DOHH2 (cell line): ENCODE results near the gene FBXO45.

Experiments
- H3F3A ChIP-seq: fragments of 200-600 bp; sonication (generic), shearing (Covaris generic); 2 replicates; pipeline ENCODE4 v1.6.0; 2016; ENCODE audit warnings: antibody characterized with exemption, mild to moderate bottlenecking; ENCODE audit not compliant: control insufficient read depth, insufficient read depth
- H3K27ac ChIP-seq: fragments of 200-600 bp; sonication (generic); 2 replicates; pipeline ENCODE4 v1.5.1; 2014; ENCODE audit warnings: low read depth, mild to moderate bottlenecking, low read length, moderate library complexity
- H3K27me3 ChIP-seq: fragments of 200-600 bp; sonication (generic); 2 replicates; pipeline ENCODE4 v1.6.1; 2014; ENCODE audit warnings: mild to moderate bottlenecking, low read length, mixed read lengths; ENCODE audit not compliant: control insufficient read depth
- H3K36me3 ChIP-seq: fragments of 200-600 bp; sonication (generic); 2 replicates; pipeline ENCODE4 v1.6.1; 2014; ENCODE audit warnings: mild to moderate bottlenecking, low read length, moderate library complexity, mixed read lengths; ENCODE audit not compliant: control insufficient read depth
- H3K4me1 ChIP-seq: fragments of 200-600 bp; sonication (generic); 2 replicates; pipeline ENCODE4 v1.6.1; 2014; ENCODE audit warnings: mild to moderate bottlenecking, low read length, mixed read lengths; ENCODE audit not compliant: control insufficient read depth
- H3K4me2 ChIP-seq: fragments of 200-600 bp; sonication (generic); 2 replicates; pipeline ENCODE4 v1.6.0; 2014; ENCODE audit warnings: mild to moderate bottlenecking, low read length, moderate library complexity
- H3K4me3 ChIP-seq: fragments of 200-600 bp; sonication (generic); 2 replicates; pipeline ENCODE4 v1.5.1; 2014; ENCODE audit warnings: mild to moderate bottlenecking, low read length, mixed read lengths
- H3K79me2 ChIP-seq: fragments of 200-600 bp; sonication (generic); 2 replicates; pipeline ENCODE4 v1.6.1; 2014; ENCODE audit warnings: mild to moderate bottlenecking, low read length, mixed read lengths; ENCODE audit not compliant: control insufficient read depth
- H3K9me2 ChIP-seq: fragments of 200-600 bp; sonication (generic); replicated peaks from 2 replicates; pipeline ENCODE4 v1.6.1; 2014; ENCODE audit warnings: mild to moderate bottlenecking, low read length, mixed read lengths; ENCODE audit not compliant: control insufficient read depth
- H3K9me3 ChIP-seq: fragments of 200-600 bp; sonication (generic); 2 replicates; pipeline ENCODE4 v1.6.1; 2014; ENCODE audit warnings: antibody characterized with exemption, low read length, mixed read lengths; ENCODE audit not compliant: control insufficient read depth, insufficient read depth
- H4K20me1 ChIP-seq: fragments of 200-600 bp; sonication (generic); 2 replicates; pipeline ENCODE4 v1.6.0; 2014; ENCODE audit warnings: low read depth, mild to moderate bottlenecking, antibody characterized with exemption, low read length, moderate library complexity; ENCODE audit not compliant: control insufficient read depth, insufficient read depth
- CTCF ChIP-seq: fragments of 200-600 bp; sonication (generic); IDR thresholded peaks from one replicate; pipeline ENCODE4 v1.5.1; 2014; ENCODE audit warnings: antibody characterized with exemption, mild to moderate bottlenecking, low read depth, low read length; ENCODE audit not compliant: poor library complexity, severe bottlenecking
- EZH2phosphoT487 ChIP-seq: fragments of 200-600 bp; sonication (generic); IDR thresholded peaks from 2 replicates; pipeline ENCODE4 v1.6.1; 2017; ENCODE audit warnings: borderline replicate concordance, mild to moderate bottlenecking, antibody characterized with exemption, low read length, moderate library complexity, mixed read lengths

Gene FBXO45

GRCh38 chr3:196599734-196600128, 31.3 kb downstream of the FBXO45 start:
- Histone ChIP-seq H3K9me2 (no peaks in the 10 kb centered on the region), H4K20me1 (no peaks in the 10 kb centered on the region), H3F3A (no peaks in the 10 kb centered on the region), H3K4me3 (no peak overlapping the region), H3K27ac (no peak overlapping the region), H3K9me3 (no peaks in the 10 kb centered on the region), H3K27me3 (peaks cover 8% of the 10 kb centered on the region), H3K4me2 (no peak overlapping the region), H3K4me1 (peaks cover 13% of the 10 kb centered on the region), H3K36me3 (no peaks in the 10 kb centered on the region), H3K79me2 (no peaks in the 10 kb centered on the region)
- no peak for TF ChIP-seq EZH2phosphoT487
- TF ChIP-seq CTCF: no peak

GRCh38 chr3:196600359-196600758, 31.9 kb downstream of the FBXO45 start:
- no peak overlapping the region for H3K4me2 ChIP-seq
- no peaks in the 10 kb centered on the region for H3K36me3 ChIP-seq
- H3K27ac ChIP-seq: no peak overlapping the region
- peaks cover 8% of the 10 kb centered on the region for H3K27me3 ChIP-seq
- H3K4me1 ChIP-seq: peaks cover 19% of the 10 kb centered on the region
- no peaks in the 10 kb centered on the region for H4K20me1 ChIP-seq
- H3K9me2 ChIP-seq: no peaks in the 10 kb centered on the region
- H3K9me3 ChIP-seq: no peaks in the 10 kb centered on the region
- no peaks in the 10 kb centered on the region for H3F3A ChIP-seq
- no peak overlapping the region for H3K4me3 ChIP-seq
- TF ChIP-seq CTCF: no peak
- TF ChIP-seq EZH2phosphoT487: no peak
- no peaks in the 10 kb centered on the region for H3K79me2 ChIP-seq

GRCh38 chr3:196602673-196603072, 34.2 kb downstream of the FBXO45 start:
- no peak for TF ChIP-seq EZH2phosphoT487
- no peak for TF ChIP-seq CTCF
- H3F3A ChIP-seq: no peaks in the 10 kb centered on the region

DNA sequence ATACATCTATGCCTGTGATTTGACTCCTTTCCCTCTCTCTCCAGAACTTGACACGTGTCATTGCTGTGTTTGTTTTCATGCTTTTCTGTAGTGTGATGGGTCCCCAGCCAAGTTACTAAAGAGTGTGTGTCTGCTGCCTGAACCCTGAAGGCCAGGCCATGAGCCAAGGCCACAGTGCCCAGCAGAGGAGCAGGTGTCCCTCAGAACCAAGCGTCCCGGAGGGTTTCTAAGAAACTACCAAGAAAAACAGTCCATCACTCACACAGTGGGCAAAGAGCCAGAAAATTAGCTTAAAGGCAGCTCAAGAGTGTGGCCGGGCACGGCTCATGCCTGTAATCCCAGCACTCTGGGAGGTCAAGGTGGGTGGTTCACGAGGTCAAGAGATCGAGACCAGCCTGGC, 35.2 kb downstream of the FBXO45 start:
- H3K9me2 ChIP-seq: no peaks in the 10 kb centered on the region
- H3K79me2 ChIP-seq: no peaks in the 10 kb centered on the region
- peaks cover 19% of the 10 kb centered on the region for H3K4me1 ChIP-seq
- H3K4me3 ChIP-seq: no peak overlapping the region
- no peaks in the 10 kb centered on the region for H3K36me3 ChIP-seq
- no peaks in the 10 kb centered on the region for H3K9me3 ChIP-seq
- H3K27ac ChIP-seq: no peak overlapping the region
- no peaks in the 10 kb centered on the region for H3F3A ChIP-seq
- no peaks in the 10 kb centered on the region for H4K20me1 ChIP-seq
- no peaks in the 10 kb centered on the region for H3K27me3 ChIP-seq
- H3K4me2 ChIP-seq: peak overlapping the region; percentile 61; the same call in 1 of the 2 replicates
- TF ChIP-seq EZH2phosphoT487: no peak
- TF ChIP-seq CTCF: no peak

More at GRCh38 chr3:196602673-196603072, 34.2 kb downstream of the FBXO45 start:
- H3K36me3 ChIP-seq: no peaks in the 10 kb centered on the region
- no peak overlapping the region for H3K27ac ChIP-seq
- H3K4me3 ChIP-seq: no peak overlapping the region
- H3K9me2 ChIP-seq: no peaks in the 10 kb centered on the region
- H3K27me3 ChIP-seq: no peaks in the 10 kb centered on the region
- H3K4me1 ChIP-seq: peaks cover 19% of the 10 kb centered on the region
- H4K20me1 ChIP-seq: no peaks in the 10 kb centered on the region
- H3K79me2 ChIP-seq: no peaks in the 10 kb centered on the region
- H3K4me2 ChIP-seq: no peak overlapping the region
- H3K9me3 ChIP-seq: no peaks in the 10 kb centered on the region
